Measurements from ENCODE around the gene PNRC2. TPM values are rescaled to one million over a fixed set of nuclear protein-coding genes. Genes with fewer than 3 reads are reported as not detected.
A peak's percentile ranks its signal among the peaks of the same experiment; 100 is the strongest.

The PNRC2 gene
- total and polyA plus RNA-seq, 10 of the 15 experiments (the other 5 are each of a cell fraction or from before 2014, with no cell fraction given) = 106 to 205 (median 163) TPM

GRCh38 chr1:23960291-23961020 is 828 bp downstream of the PNRC2 start (continued):
- TF ChIP-seq E4F1 (IDR thresholded peaks at IDR 0.05; ENCODE audit: borderline replicate concordance, partially characterized antibody) (no peak), SMAD1 (IDR thresholded peaks at IDR 0.05; ENCODE audit: low read depth, partially characterized antibody) (no peak), ZNF24 (IDR thresholded peaks at IDR 0.05) (no peak), STAT3 (IDR thresholded peaks at IDR 0.05; ENCODE audit: low read depth, low read length) (no peak), KAT2A (conservative IDR thresholded peaks at IDR 0.05; ENCODE audit: control insufficient read depth, low read depth, low read length) (no peak), PRDM15 (CRISPR knock-in tag; IDR thresholded peaks at IDR 0.05) (no peak), NBN (IDR thresholded peaks at IDR 0.05) (no peak), ZBTB33 (IDR thresholded peaks at IDR 0.05) (no peak), SMARCA5 (IDR thresholded peaks at IDR 0.05) (no peak), PAX5 (IDR thresholded peaks at IDR 0.05; ENCODE audit: borderline replicate concordance, low read depth, low read length) (no peak), BCL3 (IDR thresholded peaks at IDR 0.05; ENCODE audit: borderline replicate concordance, insufficient read depth, low read depth, low read length, poor library complexity, severe bottlenecking) (no peak), POLR2AphosphoS5 (IDR thresholded peaks at IDR 0.05; ENCODE audit: low read length) (no peak), ATF2 (IDR thresholded peaks at IDR 0.05; ENCODE audit: low read length) (no peak; the same call in 1 of the 2 replicates), DPF2 (IDR thresholded peaks at IDR 0.05) (no peak), SMAD5 (IDR thresholded peaks at IDR 0.05; ENCODE audit: low read depth) (no peak), NR2F1 (conservative IDR thresholded peaks at IDR 0.05) (no peak), SKIL (IDR thresholded peaks at IDR 0.05; ENCODE audit: low read depth, poor library complexity, severe bottlenecking) (peak; percentile 17)
